ENCODE data around the gene PARP15. TPM values are rescaled to one million over a fixed set of nuclear protein-coding genes. Genes with fewer than 3 reads are reported as not detected.

Gene PARP15
- total RNA-seq, 1 experiment from 2014 or later: 3.4 TPM

DNA sequence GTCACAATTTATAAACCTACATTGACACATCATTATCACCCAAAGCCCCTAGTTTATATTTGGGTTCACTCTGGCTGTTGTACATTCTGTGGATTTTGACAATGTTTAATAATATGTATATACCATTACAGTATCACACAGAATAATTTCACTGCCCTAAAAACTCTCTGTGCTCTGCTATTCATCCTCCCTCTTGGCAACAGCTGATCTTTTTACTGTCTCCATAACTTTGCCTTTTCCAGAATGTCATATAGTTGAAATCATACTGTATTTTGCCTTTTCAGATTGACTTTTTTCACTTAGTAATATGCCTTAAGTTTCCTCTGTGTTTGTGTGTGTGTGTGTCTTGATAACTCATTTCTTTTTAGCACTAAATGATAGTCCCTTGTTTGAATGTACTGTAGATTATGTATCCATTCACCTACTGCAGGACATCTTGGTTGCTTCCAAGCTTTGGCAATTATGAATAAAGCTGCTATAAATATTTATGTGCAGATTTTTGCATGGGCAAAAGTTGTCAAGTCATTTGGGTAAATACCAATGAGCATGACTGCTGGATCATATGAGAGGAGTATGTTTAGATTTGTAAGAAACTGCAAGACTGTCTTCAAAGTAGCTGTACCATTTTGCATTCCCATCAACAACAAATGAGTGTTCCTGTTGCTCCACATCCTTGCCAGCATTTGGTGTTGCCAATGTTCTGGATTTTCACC, 9.5 kb downstream of the PARP15 start:
- Mint-ChIP-seq H3K9me3 (ENCODE audit: low read depth, unreplicated experiment) (peaks cover 7% of the 10 kb centered on the region), H3K4me1 (ENCODE audit: low read depth, unreplicated experiment) (no peaks in the 10 kb centered on the region), H3K36me3 (ENCODE audit: insufficient read depth, unreplicated experiment) (no peaks in the 10 kb centered on the region), H3K4me3 (ENCODE audit: low read depth, unreplicated experiment) (no peak overlapping the region), H3K27ac (ENCODE audit: unreplicated experiment) (no peak overlapping the region), H3K27me3 (ENCODE audit: unreplicated experiment) (no peaks in the 10 kb centered on the region)
- intact Hi-C loops (cut with micrococcal nuclease; ENCODE audit: unreplicated experiment): no loop called here
- BruUV-seq (replicated peaks): no TSS peak
- TF ChIP-seq, protein P1, sequence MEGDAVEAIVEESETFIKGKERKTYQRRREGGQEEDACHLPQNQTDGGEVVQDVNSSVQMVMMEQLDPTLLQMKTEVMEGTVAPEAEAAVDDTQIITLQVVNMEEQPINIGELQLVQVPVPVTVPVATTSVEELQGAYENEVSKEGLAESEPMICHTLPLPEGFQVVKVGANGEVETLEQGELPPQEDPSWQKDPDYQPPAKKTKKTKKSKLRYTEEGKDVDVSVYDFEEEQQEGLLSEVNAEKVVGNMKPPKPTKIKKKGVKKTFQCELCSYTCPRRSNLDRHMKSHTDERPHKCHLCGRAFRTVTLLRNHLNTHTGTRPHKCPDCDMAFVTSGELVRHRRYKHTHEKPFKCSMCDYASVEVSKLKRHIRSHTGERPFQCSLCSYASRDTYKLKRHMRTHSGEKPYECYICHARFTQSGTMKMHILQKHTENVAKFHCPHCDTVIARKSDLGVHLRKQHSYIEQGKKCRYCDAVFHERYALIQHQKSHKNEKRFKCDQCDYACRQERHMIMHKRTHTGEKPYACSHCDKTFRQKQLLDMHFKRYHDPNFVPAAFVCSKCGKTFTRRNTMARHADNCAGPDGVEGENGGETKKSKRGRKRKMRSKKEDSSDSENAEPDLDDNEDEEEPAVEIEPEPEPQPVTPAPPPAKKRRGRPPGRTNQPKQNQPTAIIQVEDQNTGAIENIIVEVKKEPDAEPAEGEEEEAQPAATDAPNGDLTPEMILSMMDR (IDR thresholded peaks at IDR 0.05; ENCODE audit: unreplicated experiment): no peak
- no peak for DNase-seq
- CTCF ChIA-PET: interaction anchor here (0.9 kb wide), 1 partner anchor 94 kb away, joined by 3 read pairs; no protein-coding TSS in a partner anchor

DNA sequence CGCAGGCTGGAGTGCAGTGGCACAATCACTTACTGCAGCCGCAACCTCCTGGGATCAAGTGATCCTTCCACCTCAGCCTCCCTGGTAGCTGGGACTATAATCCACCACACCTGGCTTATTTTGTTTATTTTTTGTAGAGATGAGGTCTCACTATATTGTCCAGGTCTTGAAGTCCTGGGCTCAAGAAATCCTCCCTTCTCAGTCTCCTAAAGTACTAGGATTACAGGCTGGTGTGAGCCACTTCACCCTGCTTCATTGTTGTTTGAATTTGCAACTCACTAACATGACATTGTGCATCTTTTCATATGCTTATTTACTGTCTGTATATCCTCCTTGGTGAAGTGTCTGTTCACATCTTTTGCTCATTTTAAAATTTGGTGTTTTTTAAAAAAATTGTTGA, 10.1 kb downstream of the PARP15 start:
- intact Hi-C loops (cut with micrococcal nuclease; ENCODE audit: unreplicated experiment): no loop called here
- Mint-ChIP-seq H3K27me3 (ENCODE audit: unreplicated experiment) (no peaks in the 10 kb centered on the region), H3K4me3 (ENCODE audit: low read depth, unreplicated experiment) (no peak overlapping the region), H3K9me3 (ENCODE audit: low read depth, unreplicated experiment) (peaks cover 5% of the 10 kb centered on the region), H3K36me3 (ENCODE audit: insufficient read depth, unreplicated experiment) (no peaks in the 10 kb centered on the region), H3K27ac (ENCODE audit: unreplicated experiment) (no peak overlapping the region), H3K4me1 (ENCODE audit: low read depth, unreplicated experiment) (no peaks in the 10 kb centered on the region)
- CTCF ChIA-PET: interaction anchor here (0.9 kb wide), 1 partner anchor 94 kb away, joined by 3 read pairs; no protein-coding TSS in a partner anchor
- no TSS peak for BruUV-seq (replicated peaks)
- DNase-seq: no peak
- TF ChIP-seq, protein P1 (IDR thresholded peaks at IDR 0.05; ENCODE audit: unreplicated experiment): no peak

DNA sequence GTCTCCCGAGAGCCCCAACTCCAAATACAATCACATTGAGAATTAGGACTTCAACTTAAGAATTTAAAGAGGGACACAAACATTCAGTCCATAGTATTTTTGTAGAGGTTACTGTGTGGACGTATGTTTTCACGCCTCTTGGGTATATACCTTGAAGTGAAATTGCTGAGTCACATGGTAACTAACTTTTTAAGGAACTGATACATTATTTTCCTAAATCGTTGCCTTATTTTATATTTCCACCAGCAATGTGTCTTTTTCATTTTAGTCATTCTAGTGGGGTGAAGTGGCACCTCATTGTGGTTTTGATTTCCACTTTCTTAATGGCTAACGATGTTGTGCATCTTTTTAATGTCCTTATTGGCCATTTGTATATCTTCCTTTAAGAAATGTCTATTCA, 11.8 kb downstream of the PARP15 start:
- CTCF ChIA-PET: no interaction called here
- Mint-ChIP-seq H3K4me1 (ENCODE audit: low read depth, unreplicated experiment) (no peaks in the 10 kb centered on the region), H3K36me3 (ENCODE audit: insufficient read depth, unreplicated experiment) (no peaks in the 10 kb centered on the region), H3K4me3 (ENCODE audit: low read depth, unreplicated experiment) (no peak overlapping the region), H3K27me3 (ENCODE audit: unreplicated experiment) (no peaks in the 10 kb centered on the region), H3K9me3 (ENCODE audit: low read depth, unreplicated experiment) (no peaks in the 10 kb centered on the region), H3K27ac (ENCODE audit: unreplicated experiment) (no peak overlapping the region)
- TF ChIP-seq, protein P1 (IDR thresholded peaks at IDR 0.05; ENCODE audit: unreplicated experiment): no peak
- no peak for DNase-seq
- intact Hi-C loops (cut with micrococcal nuclease; ENCODE audit: unreplicated experiment): no loop called here
- no TSS peak for BruUV-seq (replicated peaks)

DNA sequence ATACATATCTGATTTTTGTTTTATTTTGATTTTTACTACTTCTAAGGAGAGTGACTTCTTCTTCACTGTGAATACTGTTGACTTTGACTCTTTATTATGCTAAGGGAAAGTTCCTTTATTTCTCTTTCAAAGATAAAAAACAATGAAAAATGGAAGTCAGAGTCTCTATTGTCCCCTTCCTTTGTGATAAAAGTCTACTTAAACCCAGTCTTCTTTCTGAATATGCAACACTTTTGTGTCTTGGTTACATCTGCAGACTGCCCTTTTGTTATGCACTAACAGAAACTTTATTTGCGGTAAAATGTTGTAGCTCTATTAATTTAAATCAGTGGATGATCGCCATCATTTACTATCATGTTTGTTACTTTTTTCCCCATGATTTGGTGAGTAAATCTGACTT, 13.2 kb downstream of the PARP15 start:
- Mint-ChIP-seq H3K27ac (ENCODE audit: unreplicated experiment) (no peak overlapping the region), H3K9me3 (ENCODE audit: low read depth, unreplicated experiment) (no peaks in the 10 kb centered on the region), H3K4me1 (ENCODE audit: low read depth, unreplicated experiment) (no peaks in the 10 kb centered on the region), H3K36me3 (ENCODE audit: insufficient read depth, unreplicated experiment) (no peaks in the 10 kb centered on the region), H3K4me3 (ENCODE audit: low read depth, unreplicated experiment) (no peak overlapping the region), H3K27me3 (ENCODE audit: unreplicated experiment) (no peaks in the 10 kb centered on the region)
- intact Hi-C loops (cut with micrococcal nuclease; ENCODE audit: unreplicated experiment): no loop called here
- no peak for DNase-seq
- CTCF ChIA-PET: no interaction called here
- BruUV-seq (replicated peaks): no TSS peak
- TF ChIP-seq, protein P1 (IDR thresholded peaks at IDR 0.05; ENCODE audit: unreplicated experiment): no peak
